Stimulated activated CD4-positive, alpha-beta T cell treated with anti-CD3 and anti-CD28 coated beads, Interleukin-15, amount 100 ng/mL, for 1 hour (primary cell): ENCODE results near the gene RFX3.

Experiments
- DNase-seq, 2 donors: peaks; one replicate each; pipeline ENCODE4 v3.0.0-alpha.2; 2020; ENCODE audit warnings: low read depth in 1 of 2, low spot score in 1 of 2

RFX3 gene

GRCh38 chr9:3514786-3515185, 11.0 kb downstream of the RFX3 start:
- DNase-seq: no peak

GRCh38 chr9:3513265-3513818, 12.5 kb downstream of the RFX3 start:
- no peak for DNase-seq

GRCh38 chr9:3511551-3511950, 14.2 kb downstream of the RFX3 start:
- no peak for DNase-seq

- no peak for DNase-seq
These were observed 15.0 kb downstream of the RFX3 start for GRCh38 chr9:3510796-3511195.

GRCh38 chr9:3509926-3510325, 15.9 kb downstream of the RFX3 start:
- DNase-seq: no peak

GRCh38 chr9:3508521-3509291, 17.1 kb downstream of the RFX3 start:
- no peak for DNase-seq

- no peak for DNase-seq
These were observed 17.7 kb downstream of the RFX3 start for GRCh38 chr9:3508078-3508431.

GRCh38 chr9:3507395-3508077, 18.3 kb downstream of the RFX3 start:
- DNase-seq: no peak

- DNase-seq: no peak
These were observed 19.6 kb downstream of the RFX3 start for GRCh38 chr9:3506164-3506563.

GRCh38 chr9:3502560-3503398, 23.0 kb downstream of the RFX3 start:
- no peak for DNase-seq

GRCh38 chr9:3500044-3500443, 25.8 kb downstream of the RFX3 start:
- DNase-seq: no peak

GRCh38 chr9:3498691-3499090, 27.1 kb downstream of the RFX3 start:
- no peak for DNase-seq

- DNase-seq: no peak
These were observed 27.9 kb downstream of the RFX3 start for GRCh38 chr9:3497857-3498256.

GRCh38 chr9:3497401-3497800, 28.4 kb downstream of the RFX3 start:
- no peak for DNase-seq

- no peak for DNase-seq
These were observed 29.9 kb downstream of the RFX3 start for GRCh38 chr9:3495855-3496254.

- DNase-seq: no peak
These were observed 33.6 kb downstream of the RFX3 start for GRCh38 chr9:3492214-3492613.

GRCh38 chr9:3491450-3491849, 34.4 kb downstream of the RFX3 start:
- DNase-seq: no peak

- no peak for DNase-seq
These were observed 34.8 kb downstream of the RFX3 start for GRCh38 chr9:3490957-3491356.

- no peak for DNase-seq
These were observed 43.2 kb downstream of the RFX3 start for GRCh38 chr9:3482578-3482977.

- no peak for DNase-seq
These were observed 45.5 kb downstream of the RFX3 start for GRCh38 chr9:3480353-3480655.

GRCh38 chr9:3479514-3480352, 46.1 kb downstream of the RFX3 start:
- no peak for DNase-seq
